GM19240 (cell line): ENCODE data around the gene SNX15.
"Not testable (repeated sequence)": the region's sequence is repeated elsewhere in the genome, so short reads cannot be mapped to it uniquely, and the experiment has no call there.

Source experiments
- DNase-seq: peaks from one replicate; pipeline ENCODE4 v3.0.0; 2011; ENCODE audit warnings: low spot score; ENCODE audit not compliant: insufficient read length

The SNX15 gene, protein sequence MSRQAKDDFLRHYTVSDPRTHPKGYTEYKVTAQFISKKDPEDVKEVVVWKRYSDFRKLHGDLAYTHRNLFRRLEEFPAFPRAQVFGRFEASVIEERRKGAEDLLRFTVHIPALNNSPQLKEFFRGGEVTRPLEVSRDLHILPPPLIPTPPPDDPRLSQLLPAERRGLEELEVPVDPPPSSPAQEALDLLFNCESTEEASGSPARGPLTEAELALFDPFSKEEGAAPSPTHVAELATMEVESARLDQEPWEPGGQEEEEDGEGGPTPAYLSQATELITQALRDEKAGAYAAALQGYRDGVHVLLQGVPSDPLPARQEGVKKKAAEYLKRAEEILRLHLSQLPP

DNA sequence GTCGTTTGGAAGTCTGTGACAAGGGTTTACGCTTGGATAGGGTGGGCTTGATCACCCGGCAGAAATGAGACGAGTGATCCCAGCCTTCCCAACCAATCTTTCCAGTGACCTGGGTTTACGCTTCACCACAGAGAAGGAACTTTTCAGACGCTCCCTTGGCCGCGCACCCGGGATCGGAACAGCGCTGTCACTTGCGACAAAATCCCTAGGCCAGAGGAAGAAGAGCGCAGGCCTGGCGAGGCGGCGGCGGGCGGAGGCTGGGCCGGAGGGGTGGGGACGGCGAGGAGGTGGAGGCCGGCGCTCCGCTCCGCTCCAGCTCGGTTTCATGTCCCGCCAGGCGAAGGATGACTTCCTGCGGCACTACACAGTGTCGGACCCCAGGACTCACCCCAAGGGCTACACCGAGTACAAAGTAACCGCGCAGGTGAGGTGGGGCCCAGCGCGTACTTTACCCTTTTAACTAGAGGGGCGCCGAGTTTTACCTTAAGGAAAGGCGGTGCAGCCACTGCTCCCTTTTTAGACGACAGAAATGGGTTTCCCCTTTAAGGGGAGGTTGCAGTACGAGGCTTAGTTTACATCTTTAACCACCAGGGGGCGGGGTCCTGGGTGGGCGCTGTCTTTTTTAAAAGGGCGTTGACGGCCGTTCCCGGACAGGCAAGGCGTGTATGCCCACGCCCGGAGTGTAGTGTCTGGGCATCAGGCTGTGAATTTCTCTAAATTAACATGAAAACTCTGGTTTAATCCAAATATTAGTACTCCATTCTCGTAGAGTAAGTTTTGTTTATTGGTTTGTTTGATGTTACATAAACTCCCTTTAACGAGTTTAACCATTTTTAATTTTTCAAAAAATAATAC lies at the start of gene SNX15:
TSS of gene SNX15 (plus strand) at position 227 of the 855 bp plus-strand sequence. CDS start at position 326, 99 bp downstream.
- DNase-seq = peak; percentile 89

DNA sequence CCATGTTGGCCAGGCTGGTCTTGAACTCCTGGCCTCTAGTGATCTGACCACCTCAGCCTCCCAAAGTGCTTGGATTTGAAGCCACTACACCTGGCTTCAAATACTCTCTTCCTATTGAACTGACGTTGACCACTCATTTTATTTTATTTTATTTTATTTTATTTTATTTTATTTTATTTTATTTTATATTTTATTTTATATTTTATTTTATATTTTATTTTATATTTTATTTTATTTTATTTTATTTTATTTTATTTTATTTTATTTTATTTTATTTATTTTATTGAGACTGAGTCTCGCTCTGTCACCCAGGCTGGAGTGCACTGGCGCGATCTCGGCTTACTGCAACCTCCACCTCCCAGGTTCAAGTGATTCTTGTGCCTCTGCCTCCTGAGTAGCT lies 43.9 kb upstream of the SNX15 start:
- not testable (repeated sequence) for DNase-seq

- DNase-seq = no peak
Measured at GRCh38 chr11:64987998-64988854, 39.0 kb upstream of the SNX15 start.

DNA sequence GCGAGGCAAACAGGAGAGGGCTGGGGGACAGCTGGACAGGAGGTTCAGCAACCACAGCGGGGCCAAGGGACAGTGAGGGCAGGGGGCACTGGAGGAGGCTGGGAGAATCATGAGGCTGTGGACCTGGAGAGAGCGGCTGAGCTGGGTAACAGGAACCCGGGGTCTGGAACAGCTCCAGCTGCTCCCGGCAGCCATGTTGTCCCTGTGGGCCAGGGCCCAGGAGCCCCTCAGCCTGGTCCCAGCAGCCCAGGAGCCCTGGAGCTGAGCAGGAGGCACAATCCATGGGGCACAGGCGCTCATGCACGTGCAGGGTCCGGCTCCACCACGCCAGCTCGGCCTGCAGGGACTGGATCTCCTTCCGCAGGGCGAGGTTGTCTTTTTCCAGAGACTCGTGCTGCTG lies 37.8 kb upstream of the SNX15 start:
- no peak for DNase-seq

GRCh38 chr11:64990222-64990923 lies 36.9 kb upstream of the SNX15 start:
- DNase-seq = no peak

- DNase-seq = no peak
Measured at GRCh38 chr11:64994318-64994717, 32.9 kb upstream of the SNX15 start.

DNA sequence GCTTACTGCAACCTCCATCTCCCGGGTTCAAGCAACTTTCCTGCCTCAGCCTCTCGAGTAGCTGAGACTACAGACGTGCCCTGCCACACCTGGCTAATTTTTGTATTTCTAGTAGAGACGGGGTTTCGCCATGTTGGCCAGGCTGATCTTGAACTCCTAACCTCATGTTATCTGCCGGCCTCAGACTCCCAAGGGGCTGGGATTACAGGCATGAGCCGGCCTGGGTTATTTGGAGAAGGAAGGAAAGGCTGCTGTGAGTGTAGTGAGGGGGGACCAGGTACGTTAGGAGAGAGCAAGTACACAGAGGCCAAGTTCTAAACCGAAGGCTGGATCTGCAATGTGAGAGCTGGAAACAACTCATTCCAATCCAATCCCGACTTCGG lies 30.9 kb upstream of the SNX15 start:
- no peak for DNase-seq

DNA sequence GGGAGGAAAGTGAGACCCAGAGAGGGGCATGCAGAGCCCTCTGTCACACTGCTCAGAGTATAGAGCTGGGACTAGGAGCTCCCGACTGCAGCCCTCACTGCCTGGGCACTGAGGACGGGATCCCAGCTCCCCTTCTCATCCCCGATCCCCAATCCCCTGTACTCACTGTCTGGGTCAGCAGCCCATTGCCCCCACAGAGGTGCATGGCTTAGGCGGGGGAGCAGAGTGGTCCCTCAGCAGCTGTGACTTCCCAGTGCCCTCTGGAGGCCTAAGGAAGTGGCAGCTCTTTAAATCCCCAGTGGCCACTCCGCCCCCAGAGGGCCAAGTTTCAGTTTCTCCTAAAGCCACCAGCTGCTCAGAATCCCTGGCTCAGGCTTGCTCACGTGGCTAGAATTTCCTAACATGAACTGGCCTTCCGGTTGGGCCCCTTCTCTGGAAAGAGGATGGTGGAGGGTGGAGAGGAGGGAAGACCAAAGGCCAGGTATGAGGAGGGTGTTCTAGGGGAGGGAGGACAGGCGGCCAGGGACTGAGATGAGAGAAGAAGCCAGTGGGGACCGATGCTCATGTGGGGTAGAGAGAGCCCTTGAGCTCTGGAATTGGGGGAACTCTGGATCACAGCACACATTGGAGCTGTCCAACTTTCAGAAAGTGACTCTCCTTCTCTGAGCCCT lies 30.4 kb upstream of the SNX15 start, which contains the start of gene BATF2:
TSS of gene BATF2 (minus strand) at position 262 of the 671 bp plus-strand sequence. CDS start at position 205, 57 bp downstream.
- peak; percentile 49 for DNase-seq

- no peak for DNase-seq
Measured at GRCh38 chr11:64998141-64998540, 29.1 kb upstream of the SNX15 start.

GRCh38 chr11:64998690-64999431 lies 28.4 kb upstream of the SNX15 start:
- no peak for DNase-seq

DNA sequence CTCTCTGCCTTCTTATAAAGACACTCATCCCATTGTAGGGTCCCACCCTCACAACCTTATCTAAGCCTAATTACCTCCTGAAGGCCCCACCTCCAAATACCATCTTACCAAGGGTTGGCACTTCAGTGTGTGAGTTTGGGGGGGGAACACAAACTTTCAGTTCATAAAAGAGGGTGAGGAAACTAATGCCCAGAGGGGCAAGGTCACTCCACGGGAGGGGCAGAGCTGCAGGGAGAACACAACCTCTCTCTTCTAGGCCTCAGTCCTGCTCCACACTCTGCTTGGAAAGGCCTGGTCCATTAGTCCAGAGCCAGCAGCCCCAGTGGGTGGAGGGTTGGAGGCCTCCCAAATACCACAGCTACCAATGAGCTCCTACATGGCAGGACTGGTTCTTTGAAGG lies 27.8 kb upstream of the SNX15 start:
- no peak for DNase-seq

GRCh38 chr11:65002706-65003105 lies 24.5 kb upstream of the SNX15 start:
- DNase-seq = no peak

- DNase-seq = no peak
Measured at GRCh38 chr11:65003282-65003681, 24.0 kb upstream of the SNX15 start.

- not testable (repeated sequence) for DNase-seq
Measured at GRCh38 chr11:65003968-65004367, 23.3 kb upstream of the SNX15 start.

DNA sequence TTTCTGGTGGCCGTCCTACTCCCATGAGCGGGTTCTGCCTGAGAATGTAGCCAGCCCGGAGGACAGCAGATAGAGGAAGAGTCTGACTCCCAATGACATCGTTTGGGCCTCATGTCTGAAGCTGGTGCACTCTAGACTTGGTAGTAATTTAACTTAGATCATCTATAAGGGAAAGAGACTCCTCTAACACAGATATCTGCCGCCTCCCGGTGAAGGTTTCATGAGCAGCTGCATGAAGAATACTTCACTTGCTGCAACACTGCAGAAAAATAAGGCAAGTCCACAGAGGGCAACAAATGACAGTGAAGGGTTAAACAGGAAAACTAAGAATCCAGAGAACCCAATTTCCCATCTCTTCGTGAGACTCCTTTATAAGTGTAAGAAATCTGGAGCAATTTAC lies 19.2 kb upstream of the SNX15 start:
- no peak for DNase-seq

DNA sequence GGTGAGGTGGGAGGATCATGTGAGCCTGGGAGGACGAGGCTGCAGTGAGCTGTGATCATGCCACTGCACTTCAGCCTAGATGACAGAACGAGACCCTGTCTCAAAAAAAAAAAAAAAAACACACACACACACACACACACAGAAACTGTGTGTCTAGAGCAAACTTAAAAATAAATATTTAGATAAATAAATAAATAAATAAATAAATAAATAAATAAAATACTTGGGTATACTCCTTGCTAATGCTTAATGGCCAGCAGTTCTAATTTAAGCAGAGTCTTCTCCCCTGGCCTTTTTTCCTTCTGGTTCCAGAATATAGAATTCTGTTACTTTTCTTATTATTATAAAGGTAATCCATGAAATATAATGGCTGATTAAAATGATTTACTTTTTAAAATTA lies 18.4 kb upstream of the SNX15 start:
- DNase-seq = no peak

GRCh38 chr11:65013130-65013887 lies 13.9 kb upstream of the SNX15 start:
- peak; percentile 97 for DNase-seq

GRCh38 chr11:65013888-65014725 lies 13.1 kb upstream of the SNX15 start, which contains the start of gene ARL2:
Gene ARL2, plus strand, starts transcription at chr11:65014160. Its CDS starts 48 bp downstream, at chr11:65014208.
- DNase-seq = peak; percentile 95
